ENCODE measurements around the gene PCBP3. TPM values are rescaled to one million over a fixed set of nuclear protein-coding genes. Genes with fewer than 3 reads are reported as not detected.

The PCBP3 gene
- total and polyA plus RNA-seq, 2 donors (not counting 3 experiments of a cell fraction or from before 2014, with no cell fraction given) = 0.06 to 1.1 TPM

DNA sequence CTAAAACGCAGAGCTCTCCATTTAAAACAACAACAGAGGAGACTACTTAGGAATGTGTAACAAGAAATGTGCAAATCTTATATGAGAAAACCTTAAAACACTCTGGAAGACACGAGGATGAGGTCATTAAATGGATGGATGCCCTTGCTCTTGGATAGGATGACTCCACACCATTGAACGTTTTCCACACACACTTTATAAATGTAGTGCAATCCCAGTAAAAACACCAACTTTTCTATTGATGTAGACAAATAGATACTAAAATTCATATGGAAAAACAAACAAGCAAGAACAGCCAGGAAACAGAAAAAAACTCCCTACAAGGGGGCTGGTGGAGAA is 319.7 kb downstream of the PCBP3 start:
- dilution Hi-C loops (cut with MboI; ENCODE audit: extremely low pct_ligation_motif_present, low sequenced_read_pairs) (no loop called here), intact Hi-C loops (cut with micrococcal nuclease) (no loop called here)
- no peak overlapping the region for H3K4me2 ChIP-seq (ENCODE audit: insufficient read depth, low read length)
- no peak overlapping the region for H3K27ac ChIP-seq (ENCODE audit: insufficient read depth, low read depth, low read length)
- no peaks in the 10 kb centered on the region for H3K79me2 ChIP-seq (ENCODE audit: control insufficient read depth, insufficient read depth, low read length)
- FAIRE-seq (no peak), DNase-seq (ENCODE audit: low read depth, low spot score) (no peak)
- POLR2A ChIA-PET = no interaction called here
- no peaks in the 10 kb centered on the region for H4K20me1 ChIP-seq (replicated peaks; ENCODE audit: control insufficient read depth, extremely low read depth, insufficient read depth, low read length)
- no peak for TF ChIP-seq FOS (IDR thresholded peaks at IDR 0.05; ENCODE audit: borderline replicate concordance, insufficient read depth, low read length)
- TF ChIP-seq, protein P1, sequence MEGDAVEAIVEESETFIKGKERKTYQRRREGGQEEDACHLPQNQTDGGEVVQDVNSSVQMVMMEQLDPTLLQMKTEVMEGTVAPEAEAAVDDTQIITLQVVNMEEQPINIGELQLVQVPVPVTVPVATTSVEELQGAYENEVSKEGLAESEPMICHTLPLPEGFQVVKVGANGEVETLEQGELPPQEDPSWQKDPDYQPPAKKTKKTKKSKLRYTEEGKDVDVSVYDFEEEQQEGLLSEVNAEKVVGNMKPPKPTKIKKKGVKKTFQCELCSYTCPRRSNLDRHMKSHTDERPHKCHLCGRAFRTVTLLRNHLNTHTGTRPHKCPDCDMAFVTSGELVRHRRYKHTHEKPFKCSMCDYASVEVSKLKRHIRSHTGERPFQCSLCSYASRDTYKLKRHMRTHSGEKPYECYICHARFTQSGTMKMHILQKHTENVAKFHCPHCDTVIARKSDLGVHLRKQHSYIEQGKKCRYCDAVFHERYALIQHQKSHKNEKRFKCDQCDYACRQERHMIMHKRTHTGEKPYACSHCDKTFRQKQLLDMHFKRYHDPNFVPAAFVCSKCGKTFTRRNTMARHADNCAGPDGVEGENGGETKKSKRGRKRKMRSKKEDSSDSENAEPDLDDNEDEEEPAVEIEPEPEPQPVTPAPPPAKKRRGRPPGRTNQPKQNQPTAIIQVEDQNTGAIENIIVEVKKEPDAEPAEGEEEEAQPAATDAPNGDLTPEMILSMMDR (IDR thresholded peaks at IDR 0.05; ENCODE audit: extremely low read depth in 1 of 2, insufficient read depth in 1 of 2, low read depth in 1 of 2, low read length in 2 of 2) = no peak
- no peak for TF ChIP-seq MYC (IDR thresholded peaks at IDR 0.05; ENCODE audit: low read depth, low read length)
- TF ChIP-seq, protein P2, sequence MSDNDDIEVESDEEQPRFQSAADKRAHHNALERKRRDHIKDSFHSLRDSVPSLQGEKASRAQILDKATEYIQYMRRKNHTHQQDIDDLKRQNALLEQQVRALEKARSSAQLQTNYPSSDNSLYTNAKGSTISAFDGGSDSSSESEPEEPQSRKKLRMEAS (IDR thresholded peaks at IDR 0.05; ENCODE audit: insufficient read depth, insufficient read length) = no peak
- TF ChIP-seq POLR2A (IDR thresholded peaks at IDR 0.05; ENCODE audit: low read depth, low read length) = no peak
- no peak for TF ChIP-seq JUN (IDR thresholded peaks at IDR 0.05; ENCODE audit: borderline replicate concordance, insufficient read depth, insufficient read length, low read depth)
- no peak for TF ChIP-seq EZH2 (IDR thresholded peaks at IDR 0.05; ENCODE audit: borderline replicate concordance, low read depth, low read length, severe bottlenecking)
- TF ChIP-seq POLR2AphosphoS5 (IDR thresholded peaks at IDR 0.05; ENCODE audit: insufficient read depth, low read depth, low read length) = no peak
- TF ChIP-seq GATA2 (IDR thresholded peaks at IDR 0.05; ENCODE audit: insufficient read depth, insufficient read length, low read depth, low read length) = no peak
- H3K4me1 ChIP-seq (ENCODE audit: control insufficient read depth, extremely low read depth, insufficient read depth, low read length) = no peaks in the 10 kb centered on the region
- H3K27me3 ChIP-seq (ENCODE audit: control insufficient read depth in 2 of 2, insufficient read depth in 2 of 2, low read length in 2 of 2) = peaks cover 4 to 6% of the 10 kb centered on the region in 2 experiments
- CTCF ChIA-PET = interaction anchor here (1.0 to 1.7 kb wide), 2 partner anchors 9 to 10 kb away, joined by 3 to 7 read pairs; no protein-coding TSS in a partner anchor
- no peaks in the 10 kb centered on the region for H3K9me3 ChIP-seq (replicated peaks; ENCODE audit: control insufficient read depth, insufficient read depth, low read length)
- no peak overlapping the region for H2AFZ ChIP-seq (ENCODE audit: low read depth, low read length)
- H3K9ac ChIP-seq (replicated peaks; ENCODE audit: extremely low read depth, insufficient read depth, low read length) = no peak overlapping the region
- H3K36me3 ChIP-seq (ENCODE audit: control insufficient read depth in 2 of 2, extremely low read depth in 1 of 2, insufficient read depth in 2 of 2, low read length in 2 of 2) = no peaks in the 10 kb centered on the region
- H3K4me3 ChIP-seq (replicated peaks in 1 of 3; ENCODE audit: insufficient read depth in 1 of 3, low read depth in 1 of 3, low read length in 3 of 3) = no peak overlapping the region
- H3K9me1 ChIP-seq (replicated peaks; ENCODE audit: control insufficient read depth, extremely low read depth, insufficient read depth, low read length) = no peaks in the 10 kb centered on the region
- BruUV-seq (replicated peaks) = no TSS peak

Measured in endothelial cell of umbilical vein (primary cell).